OCI-M1 (cell line): ENCODE measurements around the gene F7.
A peak's percentile ranks its signal among the peaks of the same experiment; 100 is the strongest.

Experiments
- DNase-seq: peaks from one replicate; lab custom pipeline; 2025; lab: John Stamatoyannopoulos, UW

Gene F7

DNA sequence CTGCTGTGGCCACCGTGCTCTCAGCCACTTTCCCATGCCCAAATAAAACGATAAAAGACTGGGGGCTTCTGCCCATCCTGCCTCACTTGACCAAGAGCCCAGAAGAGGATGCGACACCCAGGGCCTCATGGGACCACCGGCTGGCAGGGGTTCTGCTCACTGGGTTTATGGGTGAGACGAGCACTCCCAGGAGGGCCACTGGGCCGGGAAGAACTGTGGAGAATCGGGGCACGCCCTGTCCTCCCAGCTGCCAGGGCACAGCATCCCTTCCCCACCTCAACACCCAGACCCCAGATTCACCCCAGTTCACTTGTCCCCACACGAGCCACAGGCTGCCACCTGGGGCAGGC, 12.3 kb downstream of the F7 start:
- DNase-seq = no peak

DNA sequence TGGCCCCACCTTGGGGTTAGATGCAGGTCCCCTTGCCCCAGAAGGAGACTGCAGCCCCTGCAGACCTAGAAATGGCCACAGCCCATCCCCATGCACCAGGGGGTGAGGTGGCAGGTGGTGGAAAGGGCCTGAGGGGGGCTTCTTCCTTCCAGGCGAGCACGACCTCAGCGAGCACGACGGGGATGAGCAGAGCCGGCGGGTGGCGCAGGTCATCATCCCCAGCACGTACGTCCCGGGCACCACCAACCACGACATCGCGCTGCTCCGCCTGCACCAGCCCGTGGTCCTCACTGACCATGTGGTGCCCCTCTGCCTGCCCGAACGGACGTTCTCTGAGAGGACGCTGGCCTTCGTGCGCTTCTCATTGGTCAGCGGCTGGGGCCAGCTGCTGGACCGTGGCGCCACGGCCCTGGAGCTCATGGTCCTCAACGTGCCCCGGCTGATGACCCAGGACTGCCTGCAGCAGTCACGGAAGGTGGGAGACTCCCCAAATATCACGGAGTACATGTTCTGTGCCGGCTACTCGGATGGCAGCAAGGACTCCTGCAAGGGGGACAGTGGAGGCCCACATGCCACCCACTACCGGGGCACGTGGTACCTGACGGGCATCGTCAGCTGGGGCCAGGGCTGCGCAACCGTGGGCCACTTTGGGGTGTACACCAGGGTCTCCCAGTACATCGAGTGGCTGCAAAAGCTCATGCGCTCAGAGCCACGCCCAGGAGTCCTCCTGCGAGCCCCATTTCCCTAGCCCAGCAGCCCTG, 12.8 kb downstream of the F7 start:
- no peak for DNase-seq

DNA sequence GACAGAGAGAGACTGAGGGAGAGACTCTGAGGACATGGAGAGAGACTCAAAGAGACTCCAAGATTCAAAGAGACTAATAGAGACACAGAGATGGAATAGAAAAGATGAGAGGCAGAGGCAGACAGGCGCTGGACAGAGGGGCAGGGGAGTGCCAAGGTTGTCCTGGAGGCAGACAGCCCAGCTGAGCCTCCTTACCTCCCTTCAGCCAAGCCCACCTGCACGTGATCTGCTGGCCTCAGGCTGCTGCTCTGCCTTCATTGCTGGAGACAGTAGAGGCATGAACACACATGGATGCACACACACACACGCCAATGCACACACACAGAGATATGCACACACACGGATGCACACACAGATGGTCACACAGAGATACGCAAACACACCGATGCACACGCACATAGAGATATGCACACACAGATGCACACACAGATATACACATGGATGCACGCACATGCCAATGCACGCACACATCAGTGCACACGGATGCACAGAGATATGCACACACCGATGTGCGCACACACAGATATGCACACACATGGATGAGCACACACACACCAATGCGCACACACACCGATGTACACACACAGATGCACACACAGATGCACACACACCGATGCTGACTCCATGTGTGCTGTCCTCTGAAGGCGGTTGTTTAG, 13.7 kb downstream of the F7 start:
- no peak for DNase-seq

DNA sequence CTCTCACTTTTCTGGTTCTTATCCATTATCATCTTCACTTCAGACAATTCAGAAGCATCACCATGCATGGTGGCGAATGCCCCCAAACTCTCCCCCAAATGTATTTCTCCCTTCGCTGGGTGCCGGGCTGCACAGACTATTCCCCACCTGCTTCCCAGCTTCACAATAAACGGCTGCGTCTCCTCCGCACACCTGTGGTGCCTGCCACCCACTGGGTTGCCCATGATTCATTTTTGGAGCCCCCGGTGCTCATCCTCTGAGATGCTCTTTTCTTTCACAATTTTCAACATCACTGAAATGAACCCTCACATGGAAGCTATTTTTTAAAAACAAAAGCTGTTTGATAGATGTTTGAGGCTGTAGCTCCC, 14.2 kb downstream of the F7 start:
- DNase-seq = no peak

DNA sequence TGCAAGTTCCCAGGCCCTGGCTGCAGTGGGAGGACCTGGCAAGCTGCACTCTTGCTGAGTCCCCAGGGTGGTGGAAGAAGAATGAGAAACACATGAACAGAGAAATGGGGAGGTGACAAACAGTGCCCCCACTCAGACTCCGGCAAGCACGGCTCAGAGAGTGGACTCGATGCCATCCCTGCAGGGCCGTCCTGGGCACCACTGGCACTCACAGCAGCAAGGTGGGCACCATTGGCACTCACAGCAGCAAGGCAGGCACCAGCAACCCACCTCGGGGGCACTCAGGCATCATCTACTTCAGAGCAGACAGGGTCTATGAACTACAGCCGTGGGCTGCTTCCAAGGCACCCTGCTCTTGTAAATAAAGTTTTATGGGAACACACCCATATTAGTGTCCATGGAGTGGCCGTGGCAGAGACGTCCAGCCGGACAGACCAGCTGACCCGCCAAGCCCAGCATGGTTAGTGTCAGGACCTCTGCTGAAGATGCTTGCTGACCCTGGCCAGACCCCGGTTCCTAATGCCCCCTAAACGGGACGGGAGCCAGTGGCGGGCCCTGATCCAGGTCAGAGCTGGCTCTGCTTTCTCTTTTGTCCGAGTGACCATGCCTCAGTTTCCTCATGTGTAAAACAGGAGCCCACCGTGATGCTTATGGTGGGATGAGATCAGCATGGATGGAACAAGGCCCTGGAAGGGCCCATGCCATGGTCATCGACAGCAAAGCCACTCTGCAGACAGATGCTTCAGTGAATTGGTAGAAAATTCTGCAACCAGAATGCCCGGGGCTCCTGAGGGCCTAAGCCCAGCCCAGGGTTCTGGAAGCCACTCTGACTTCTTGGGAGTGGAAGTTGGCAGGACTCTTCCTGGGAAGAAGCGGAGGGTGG, 14.9 kb downstream of the F7 start:
- DNase-seq = no peak

DNA sequence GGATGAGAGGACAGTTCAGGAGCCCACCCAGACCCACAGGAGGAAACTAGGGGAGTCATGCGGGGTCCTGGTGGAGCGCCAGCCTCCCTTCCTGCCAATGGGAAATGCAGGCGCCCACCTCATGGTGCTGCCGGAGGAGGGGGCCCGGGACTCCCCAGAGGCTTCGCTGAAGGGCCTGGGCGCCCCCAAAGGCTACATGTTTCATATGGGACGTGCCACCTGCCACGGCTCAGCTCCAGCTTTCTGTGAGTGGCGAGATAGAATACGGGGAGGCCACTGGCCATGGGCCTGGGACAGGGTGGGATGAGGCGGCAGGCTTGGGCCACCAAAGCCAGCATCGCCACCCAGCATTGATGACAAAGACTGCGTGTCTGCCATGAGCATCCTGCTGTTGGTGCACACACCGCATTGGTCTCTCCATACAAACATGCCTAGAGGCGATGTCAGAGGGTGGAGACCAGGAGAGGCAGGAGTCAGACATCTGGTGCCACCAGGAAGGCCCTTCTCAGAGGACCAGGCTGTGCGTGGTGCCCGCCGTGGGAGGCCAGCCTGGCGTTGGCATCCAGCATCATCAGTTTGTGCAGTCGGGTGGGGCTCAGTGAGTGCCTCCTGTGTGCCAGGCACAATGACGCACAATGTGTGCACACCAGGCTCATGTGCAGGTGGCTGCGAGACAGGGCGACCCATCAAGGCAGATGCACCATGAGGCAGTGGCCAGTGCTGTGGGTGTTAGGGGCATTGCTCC, 15.8 kb downstream of the F7 start:
- no peak for DNase-seq

DNA sequence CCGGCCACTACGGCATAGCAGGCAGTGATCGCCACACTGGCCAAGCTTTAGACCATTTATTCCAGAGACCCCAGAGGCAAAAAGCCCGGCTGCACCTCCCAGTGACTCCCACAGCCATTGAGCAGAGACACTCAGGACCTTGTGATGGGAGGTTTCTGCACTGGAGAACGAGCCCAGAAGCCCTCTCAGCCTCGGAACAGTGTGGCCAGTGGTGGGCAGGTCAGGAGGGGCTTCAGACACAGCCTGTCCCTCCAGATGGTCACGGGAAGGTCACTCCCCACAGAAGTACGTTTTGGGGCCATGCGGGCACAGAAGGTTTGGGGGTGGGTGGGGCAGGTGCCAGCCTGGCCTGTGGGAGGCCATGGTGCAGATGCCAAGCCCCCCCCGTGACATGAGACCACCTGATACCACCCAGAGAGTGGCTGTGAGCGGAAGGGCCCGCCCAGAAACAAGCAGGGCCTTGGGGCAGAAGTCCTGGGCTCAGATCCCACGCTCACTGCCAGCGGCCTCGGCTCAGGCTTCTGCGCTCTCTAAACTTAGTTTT, 16.4 kb downstream of the F7 start:
- no peak for DNase-seq

DNA sequence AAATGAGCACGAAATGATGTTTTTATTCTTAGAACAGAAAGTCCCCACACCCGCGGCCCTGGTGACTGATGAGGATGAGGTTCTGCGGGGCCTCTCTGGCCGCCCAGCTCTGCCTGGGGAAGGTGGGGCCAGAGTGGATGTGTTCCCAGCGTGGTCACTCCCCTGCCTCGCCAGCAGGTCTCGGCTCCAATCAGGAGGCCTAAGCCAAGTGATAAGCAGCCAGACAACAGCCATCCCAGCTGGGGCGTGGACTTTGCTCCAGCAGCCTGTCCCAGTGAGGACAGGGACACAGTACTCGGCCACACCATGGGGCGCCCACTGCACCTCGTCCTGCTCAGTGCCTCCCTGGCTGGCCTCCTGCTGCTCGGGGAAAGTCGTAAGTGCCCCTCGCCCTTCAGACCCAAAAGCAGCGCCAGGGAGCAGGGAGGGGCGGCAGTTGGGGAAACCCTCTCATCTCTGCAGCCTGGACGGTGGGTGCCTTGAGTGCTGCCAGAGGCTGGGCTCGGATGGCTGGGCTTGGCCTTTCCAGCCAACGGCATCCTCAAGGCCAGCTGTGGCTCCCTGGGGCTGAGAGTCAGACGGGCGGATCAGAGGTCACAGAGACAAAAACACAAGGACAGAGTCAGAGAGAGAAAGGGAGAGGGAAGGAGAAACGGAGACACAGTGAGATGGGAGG, 17.1 kb downstream of the F7 start, which contains the start of gene F10:
Gene F10 (plus strand): TSS at position 250 of the 676 bp plus-strand sequence. CDS start 57 bp downstream, at position 307.
- DNase-seq = no peak

DNA sequence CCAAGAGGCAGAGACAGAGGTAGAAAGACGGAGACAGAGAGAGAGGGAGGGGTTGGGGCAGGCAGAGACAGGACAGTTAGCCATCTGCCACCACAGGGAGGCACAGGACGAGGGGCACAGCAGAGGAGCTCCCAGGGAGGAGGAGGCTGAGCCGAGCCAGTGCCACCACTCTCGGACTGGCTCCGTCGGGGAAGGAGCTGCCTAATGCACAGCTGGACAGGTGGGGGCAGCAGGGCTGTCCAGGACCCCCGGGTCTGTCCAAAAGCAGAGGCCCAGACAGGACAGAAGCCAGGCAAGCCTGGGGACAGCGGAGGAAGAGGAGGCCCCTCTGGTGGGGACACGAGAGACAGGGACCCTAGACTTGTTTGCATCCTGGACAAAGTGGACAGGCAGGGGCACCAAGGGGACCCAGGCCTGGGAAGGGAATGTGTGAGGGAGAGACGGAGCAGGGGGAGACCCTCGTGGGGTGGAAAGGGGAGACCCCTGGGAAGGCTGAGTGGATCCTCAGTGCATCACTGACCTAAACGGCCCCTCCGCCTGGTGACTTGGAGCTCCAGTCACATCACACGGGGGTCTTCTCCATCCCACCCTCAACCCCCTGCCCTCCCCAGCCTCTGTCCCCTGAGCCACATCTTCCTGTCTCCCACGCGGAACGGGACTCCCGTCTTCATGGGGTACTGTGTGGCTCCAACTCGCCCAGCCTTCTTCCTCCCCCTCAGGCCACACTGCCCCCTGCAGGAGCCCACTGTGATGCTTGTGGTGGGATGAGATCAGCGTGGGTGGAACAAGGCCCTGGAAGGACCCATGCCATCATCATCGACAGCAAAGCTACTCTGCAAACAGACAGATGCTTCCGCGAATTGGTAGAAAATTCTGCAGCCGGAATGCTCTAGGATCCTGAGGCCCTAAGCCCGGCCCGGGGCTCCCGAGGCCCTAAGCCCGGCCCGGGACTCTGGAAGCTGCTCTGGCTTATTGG, 17.9 kb downstream of the F7 start:
- DNase-seq = peak; percentile 3

DNA sequence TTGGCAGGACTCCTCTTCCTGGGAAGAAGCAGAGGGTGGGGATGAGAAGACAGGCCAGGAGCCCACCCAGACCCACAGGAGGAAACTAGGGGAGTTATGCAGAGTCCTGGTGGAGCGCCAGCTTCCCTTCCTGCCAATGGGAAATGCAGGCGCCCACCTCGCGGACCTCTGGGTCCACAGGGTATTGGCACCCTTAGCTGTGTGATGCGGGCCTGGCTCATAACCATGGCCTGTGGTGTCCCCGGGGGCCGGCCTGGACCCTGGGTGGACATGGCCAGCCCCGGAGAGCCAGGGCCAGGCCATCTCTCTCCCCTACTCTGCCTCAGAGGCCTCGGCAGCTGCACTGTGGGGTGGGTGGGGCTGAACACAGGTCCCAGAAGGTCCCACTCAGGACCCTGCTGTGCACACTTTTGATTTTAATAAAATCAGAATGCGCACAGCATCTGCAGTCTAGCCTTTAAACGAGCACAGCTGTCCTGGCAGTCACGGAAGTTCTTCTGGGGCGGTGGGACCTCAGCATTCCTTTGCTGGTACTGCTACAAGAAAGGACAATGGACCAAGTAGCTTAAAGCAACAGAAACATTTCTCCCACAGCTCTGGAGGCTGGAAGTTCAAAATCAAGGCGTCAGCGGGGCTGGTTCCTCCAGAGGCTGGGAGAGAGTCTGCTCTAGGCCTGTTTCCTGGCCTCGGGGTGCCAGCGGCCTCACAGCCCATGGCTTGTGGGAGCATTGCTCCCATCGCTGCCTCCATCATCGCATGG, 18.8 kb downstream of the F7 start:
- DNase-seq = no peak

DNA sequence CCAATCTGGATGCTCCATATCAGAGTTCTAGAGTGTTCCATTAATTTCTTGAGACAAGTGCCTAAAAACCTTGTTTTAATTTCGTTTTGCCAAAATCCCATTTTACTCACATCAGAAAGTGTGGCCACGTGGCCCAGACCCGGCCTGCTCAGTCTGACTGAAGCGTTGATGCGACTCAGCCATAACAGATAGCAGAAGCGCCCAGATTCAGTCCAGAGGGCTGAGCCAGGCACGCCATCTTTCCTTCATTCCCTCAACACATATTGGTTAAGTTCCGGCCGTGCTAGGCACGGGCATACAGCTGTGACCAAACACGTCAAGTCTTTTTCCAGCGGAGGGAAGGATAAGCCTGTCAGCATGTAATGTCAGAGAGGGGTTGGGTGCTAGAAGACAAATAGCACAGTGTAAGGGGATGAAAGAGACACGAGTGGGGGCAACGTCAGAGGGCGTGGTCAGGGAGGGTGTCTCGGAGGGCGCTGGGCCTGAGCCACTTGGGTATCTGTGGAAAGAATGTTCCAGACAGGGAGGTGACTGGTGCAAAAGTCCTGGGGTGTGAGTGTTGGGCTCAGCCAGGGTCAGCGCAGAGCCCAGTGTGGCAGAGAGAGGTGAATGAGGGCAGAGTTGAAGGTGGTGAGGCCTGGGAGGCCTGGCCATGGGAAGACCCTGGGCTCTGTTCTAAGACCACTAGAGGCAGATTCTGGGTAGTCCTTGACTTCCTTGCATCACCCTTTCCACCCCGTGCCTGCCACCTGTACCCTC, 20.1 kb downstream of the F7 start:
- no peak for DNase-seq

DNA sequence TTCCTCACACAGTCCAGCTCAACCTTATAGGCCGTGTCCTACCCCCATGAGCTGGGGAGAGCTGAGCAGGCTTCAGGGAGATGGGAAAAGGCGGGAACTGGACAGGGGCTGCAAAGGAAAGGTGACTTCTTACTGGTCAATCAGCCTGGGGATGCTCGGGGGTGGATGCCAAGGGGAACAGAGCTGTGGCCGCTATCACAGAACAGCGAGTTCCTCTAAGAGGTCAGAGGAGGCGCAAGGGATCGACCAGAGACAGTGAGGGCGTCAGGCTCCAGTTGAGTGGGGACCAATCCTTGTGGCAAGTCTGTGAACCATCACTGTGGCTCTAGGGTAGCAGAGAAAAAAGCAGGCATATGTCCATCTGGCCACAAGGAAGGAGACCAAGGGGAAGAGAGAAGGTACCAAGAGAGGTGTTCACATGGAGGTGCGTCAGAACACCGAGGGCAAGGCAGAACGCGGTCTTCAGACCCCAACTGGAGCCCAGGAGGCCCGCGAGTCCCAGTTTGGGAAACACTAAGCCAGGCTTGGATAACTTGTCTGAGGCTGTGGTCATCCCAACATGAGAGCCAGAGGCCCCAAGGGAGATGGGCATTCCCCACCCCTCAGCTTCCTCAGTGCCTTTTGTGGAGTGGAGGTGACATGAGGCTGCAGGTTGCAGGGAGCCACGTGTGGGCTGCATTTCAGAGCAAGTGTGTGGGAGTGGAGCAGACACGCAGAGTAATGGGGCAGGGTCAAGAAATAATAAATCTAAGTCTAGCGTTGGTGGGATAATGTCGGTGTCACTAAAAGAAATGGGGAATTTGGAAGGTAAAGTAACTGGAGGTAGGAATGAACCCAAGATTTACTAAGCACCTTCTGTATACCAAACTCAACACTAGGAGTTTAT, 20.9 kb downstream of the F7 start:
- DNase-seq = no peak

DNA sequence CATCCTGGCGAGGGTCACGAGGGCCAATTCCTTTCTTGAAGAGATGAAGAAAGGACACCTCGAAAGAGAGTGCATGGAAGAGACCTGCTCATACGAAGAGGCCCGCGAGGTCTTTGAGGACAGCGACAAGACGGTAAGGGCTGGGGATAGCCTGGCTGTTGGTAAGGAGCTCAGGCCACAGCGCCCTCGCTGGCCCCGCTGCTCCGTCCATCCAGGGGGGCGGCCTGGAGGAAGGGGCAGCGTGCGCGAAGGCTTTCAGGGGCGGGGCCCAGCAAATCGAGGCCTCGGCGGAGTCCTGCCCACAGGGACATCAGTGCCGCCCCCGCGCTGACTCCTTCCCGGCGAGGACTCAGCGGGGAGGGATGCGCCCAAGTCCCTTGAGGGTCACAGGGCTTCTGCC, 23.9 kb downstream of the F7 start:
- no peak for DNase-seq

DNA sequence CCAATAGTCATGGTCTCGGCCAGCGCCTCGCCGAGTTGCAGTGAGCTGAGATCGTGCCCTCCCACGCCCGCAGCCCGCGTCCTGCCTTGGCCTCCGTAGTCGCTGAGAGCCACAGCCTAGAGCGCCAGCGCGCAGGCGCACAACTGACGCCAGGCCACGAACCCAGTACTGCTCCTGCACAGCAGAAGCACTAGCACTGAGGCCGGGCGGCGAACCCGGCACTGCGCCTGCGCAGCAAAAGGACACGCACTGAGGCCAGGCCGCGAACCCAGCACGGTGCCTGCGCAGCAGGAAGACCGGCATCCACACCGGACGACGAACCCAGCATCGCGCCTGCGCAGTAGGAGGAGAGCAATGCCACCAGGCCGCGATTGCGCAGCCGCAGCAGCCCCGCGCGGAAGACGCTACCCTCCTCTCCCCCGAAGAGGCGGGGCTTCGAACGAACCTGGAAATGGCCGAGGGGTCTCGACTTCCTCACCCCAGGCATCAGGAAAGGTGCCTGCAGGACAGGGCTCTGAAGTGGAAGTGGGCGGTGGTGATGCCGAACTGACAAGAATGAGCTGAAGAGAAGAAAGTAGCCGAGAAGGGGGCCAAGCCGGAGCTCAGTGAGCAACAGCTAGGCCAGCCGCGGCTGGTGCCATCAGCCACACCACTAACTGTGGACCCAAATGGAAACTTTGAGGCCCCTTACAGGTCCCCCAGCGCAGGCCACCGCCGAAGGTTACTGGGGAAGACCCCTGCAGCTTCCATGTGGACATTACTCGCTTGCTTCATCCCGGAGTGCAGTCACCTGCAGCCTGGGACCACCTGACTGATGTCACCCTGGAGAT, 24.5 kb downstream of the F7 start:
- no peak for DNase-seq

DNA sequence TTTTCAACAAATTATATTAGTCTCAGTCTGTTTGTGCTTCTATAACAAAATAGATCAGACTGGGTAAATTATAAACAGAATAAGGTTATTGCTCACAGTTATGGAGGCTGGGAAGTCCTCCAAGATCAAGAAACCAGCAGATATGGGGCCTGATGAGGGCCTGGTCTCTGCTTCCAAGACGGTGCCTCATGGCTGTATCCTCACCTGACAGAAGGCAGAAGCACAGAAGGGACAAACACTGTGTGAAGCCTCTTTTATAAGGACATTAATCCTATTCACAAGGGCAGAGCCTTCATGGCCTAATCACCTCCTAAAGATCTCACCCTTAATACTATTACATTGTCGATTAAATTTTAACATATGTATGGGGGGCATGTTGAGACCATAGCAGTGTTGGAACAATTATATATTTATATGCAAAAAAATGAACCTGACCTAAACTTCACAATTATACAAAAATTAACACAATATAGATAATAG, 29.7 kb downstream of the F7 start:
- no peak for DNase-seq

DNA sequence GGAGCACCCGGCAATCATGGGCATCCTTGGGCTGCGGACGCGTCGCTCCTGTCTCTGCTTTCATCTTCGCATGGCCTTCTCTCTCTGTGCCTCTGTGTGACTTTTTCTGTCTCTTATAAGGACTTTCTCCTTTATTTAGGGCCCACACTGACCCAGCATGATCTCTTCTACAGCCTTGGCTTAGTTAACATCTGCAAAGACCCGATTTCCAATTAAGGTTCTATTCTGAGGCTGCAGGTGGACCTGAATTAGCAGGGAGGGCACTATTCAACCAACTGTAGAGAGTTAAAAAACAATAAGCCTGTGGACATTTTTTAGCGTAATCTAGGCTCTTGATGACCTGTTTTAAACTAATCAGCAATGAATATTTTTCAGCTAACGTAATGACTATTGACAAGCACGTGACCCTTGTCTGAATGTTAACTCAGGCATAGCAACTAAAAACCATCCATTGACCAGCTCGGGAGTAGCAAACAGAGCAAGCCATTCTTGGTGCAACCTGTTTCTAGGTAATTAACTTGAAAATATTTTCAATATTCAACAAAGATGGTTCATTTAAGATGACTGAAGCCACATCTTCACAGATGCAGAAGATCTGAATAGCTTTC, 32.2 kb downstream of the F7 start:
- DNase-seq = no peak
